Spleen (tissue), 11 donors: ENCODE data around the gene ATP1A4. TPM values are rescaled to one million over a fixed set of nuclear protein-coding genes. Genes with fewer than 3 reads are reported as not detected.

Experiments used
- DNase-seq: peaks from one replicate; pipeline ENCODE4 v3.0.0-alpha.2; 2020
- H3K27ac ChIP-seq, 8 donors: fragments of 200-600 bp; sonication (generic) in 7 of 8; 1 replicate in 4 of 8; 2 replicates in 4 of 8; pipeline versions ENCODE4 v1.5.0 to v1.8.0; 2016 to 2021; ENCODE audit warnings: inconsistent platforms in 4 of 8, mild to moderate bottlenecking in 4 of 8, moderate library complexity in 1 of 8
- H3K27me3 ChIP-seq, 7 donors: fragments of 200-600 bp; sonication (generic) in 6 of 7; replicated peaks in 1 of 7; 1 replicate in 4 of 7; 2 replicates in 3 of 7; pipeline versions ENCODE4 v1.5.0 to v1.8.0; 2016 to 2021; ENCODE audit warnings: inconsistent platforms in 3 of 7, mild to moderate bottlenecking in 1 of 7
- H3K36me3 ChIP-seq, 6 donors: fragments of 200-600 bp; sonication (generic) in 5 of 6; 1 replicate in 4 of 6; 2 replicates in 2 of 6; pipeline versions ENCODE4 v1.5.0 to v1.8.0; 2016 to 2021; ENCODE audit warnings: inconsistent platforms in 2 of 6
- H3K4me1 ChIP-seq, 6 donors: fragments of 200-600 bp; sonication (generic) in 5 of 6; 1 replicate in 3 of 6; 2 replicates in 3 of 6; pipeline versions ENCODE4 v1.5.0 to v1.8.0; 2016 to 2021; ENCODE audit warnings: inconsistent platforms in 3 of 6
- H3K4me3 ChIP-seq, 8 donors: fragments of 200-600 bp; sonication (generic) in 7 of 8; 1 replicate in 4 of 8; 2 replicates in 4 of 8; pipeline versions ENCODE4 v1.5.0 to v1.8.0; 2016 to 2021; ENCODE audit warnings: inconsistent platforms in 4 of 8, mild to moderate bottlenecking in 4 of 8, moderate library complexity in 2 of 8
- H3K9me3 ChIP-seq, 8 donors: fragments of 200-600 bp; sonication (generic) in 7 of 8; 1 replicate in 4 of 8; 2 replicates in 4 of 8; pipeline versions ENCODE4 v1.5.0 to v1.8.0; 2016 to 2021; ENCODE audit warnings: inconsistent platforms in 4 of 8
- POLR2A ChIP-seq, 3 donors: fragments of 450-650 bp; IDR thresholded peaks; one replicate each; pipeline ENCODE4 v1.5.1; 2017; ENCODE audit warnings: antibody characterized with exemption in 3 of 3, mild to moderate bottlenecking in 1 of 3
- POLR2AphosphoS5 ChIP-seq, 3 donors: sonication (generic); formaldehyde crosslinking; IDR thresholded peaks; one replicate each; pipeline ENCODE4 v1.5.1; 2017; ENCODE audit warnings: antibody characterized with exemption in 3 of 3
- WGBS, 5 donors: extraction: QIAGEN DNeasy Blood & Tissue Kit in 3 of 5; methylation state at CpG; one replicate each; pipeline versions ENCODE4 v1.1.5 to v1.1.7; 2013 to 2018; 5-methylcytosine and 5-hydroxymethylcytosine counted together
- intact Hi-C: fragments of 100-400 bp; cut with DNase I; formaldehyde crosslinking; loops from one replicate; pipeline ENCODE4 v1.15.0; 2023; ENCODE audit warnings: low total_unique reads
- polyA plus RNA-seq, 3 donors: library from polyadenylated mRNA; stranded (reverse); fragments of 200-250 nt; gene quantifications; one replicate each; pipeline ENCODE4 v1.2.1, GENCODE V29; 2013
- total RNA-seq, 7 donors: library from RNA; depleted of rRNA in 3 of 7; stranded (reverse); fragments of >200 nt in 3 of 7; fragmentation: NEBNext Ultra II Directional in 4 of 7; extraction: Animal tissue kit (Norgen Biotek cat#: 25700) in 4 of 7; gene quantifications; one replicate each; pipeline versions ENCODE4 v1.1.0 to v1.2.1, GENCODE V29; 2016 to 2021
- TF ChIP-seq, protein P1 (sequence below), 11 experiments: fragments of 200-600 bp in 7 of 11; fragments of 450-650 bp in 4 of 11; sonication (generic) in 4 of 11; IDR thresholded peaks in 8 of 11; conservative IDR thresholded peaks in 3 of 11; 1 replicate in 7 of 11; 2 replicates in 4 of 11; pipeline versions ENCODE4 v1.4.0 to v1.8.0; 2016 to 2021; ENCODE audit warnings: antibody characterized with exemption in 11 of 11, inconsistent platforms in 4 of 11, mild to moderate bottlenecking in 1 of 11
- donor health status: healthy with polysubstance abuse.
- donor health status: DM: no; HTN: no; CAD: no; lungs with moderate emphysema.
- donor health status: DM: no; HTN: no; CAD: no.
- donor health status: Bipolar disorder and iron deficiency.
- donor health status: healthy.
- donor health status: DM: no; HTN: no; CAD: no.
- donor health status: DM: yes; HTN: yes; CAD: no.

Gene ATP1A4
- total and polyA plus RNA-seq, 10 donors, result 0.70 to 2.9 (median 0.95) TPM; not detected in 2

DNA sequence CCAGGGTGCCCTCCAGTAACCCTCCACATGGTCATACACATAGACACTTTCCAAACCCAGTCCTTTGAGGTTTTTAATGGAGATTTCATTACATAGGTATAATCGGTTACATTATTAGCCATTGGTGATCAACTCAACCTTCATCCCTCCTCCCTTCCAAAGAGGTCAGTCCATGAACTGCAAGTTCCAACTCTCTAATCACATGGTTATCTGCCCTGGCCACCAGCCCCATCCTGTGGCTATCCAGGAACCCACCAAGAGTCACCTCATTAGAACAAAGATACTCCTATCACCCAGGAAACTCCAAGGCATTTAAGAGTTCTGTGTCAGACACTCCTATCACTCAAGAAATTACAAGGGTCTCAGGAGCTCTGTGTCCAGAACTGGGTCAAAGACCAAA, 12.2 kb downstream of the ATP1A4 start:
- Histone ChIP-seq H3K27me3 (no peaks in the 10 kb centered on the region), H3K4me1 (peaks cover 0 to 16% (median 0%) of the 10 kb centered on the region in 6 donors), H3K27ac (peak overlapping the region in 2 of 8 donors; percentile 26 to 32), H3K9me3 (no peaks in the 10 kb centered on the region), H3K4me3 (no peak overlapping the region), H3K36me3 (no peaks in the 10 kb centered on the region)
- intact Hi-C loops, result no loop called here
- no peak for DNase-seq
- WGBS, 5 donors, result 91 to 97% (median 95%) methylated on average over 1 of the region's 1 CpG
- TF ChIP-seq POLR2A (IDR thresholded peaks at IDR 0.05), result no peak
- TF ChIP-seq, protein P1, sequence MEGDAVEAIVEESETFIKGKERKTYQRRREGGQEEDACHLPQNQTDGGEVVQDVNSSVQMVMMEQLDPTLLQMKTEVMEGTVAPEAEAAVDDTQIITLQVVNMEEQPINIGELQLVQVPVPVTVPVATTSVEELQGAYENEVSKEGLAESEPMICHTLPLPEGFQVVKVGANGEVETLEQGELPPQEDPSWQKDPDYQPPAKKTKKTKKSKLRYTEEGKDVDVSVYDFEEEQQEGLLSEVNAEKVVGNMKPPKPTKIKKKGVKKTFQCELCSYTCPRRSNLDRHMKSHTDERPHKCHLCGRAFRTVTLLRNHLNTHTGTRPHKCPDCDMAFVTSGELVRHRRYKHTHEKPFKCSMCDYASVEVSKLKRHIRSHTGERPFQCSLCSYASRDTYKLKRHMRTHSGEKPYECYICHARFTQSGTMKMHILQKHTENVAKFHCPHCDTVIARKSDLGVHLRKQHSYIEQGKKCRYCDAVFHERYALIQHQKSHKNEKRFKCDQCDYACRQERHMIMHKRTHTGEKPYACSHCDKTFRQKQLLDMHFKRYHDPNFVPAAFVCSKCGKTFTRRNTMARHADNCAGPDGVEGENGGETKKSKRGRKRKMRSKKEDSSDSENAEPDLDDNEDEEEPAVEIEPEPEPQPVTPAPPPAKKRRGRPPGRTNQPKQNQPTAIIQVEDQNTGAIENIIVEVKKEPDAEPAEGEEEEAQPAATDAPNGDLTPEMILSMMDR (IDR thresholded peaks at IDR 0.05 in 8 of 11, conservative IDR thresholded peaks at IDR 0.05 in 3 of 11), result no peak
- TF ChIP-seq POLR2AphosphoS5 (IDR thresholded peaks at IDR 0.05), result no peak

DNA sequence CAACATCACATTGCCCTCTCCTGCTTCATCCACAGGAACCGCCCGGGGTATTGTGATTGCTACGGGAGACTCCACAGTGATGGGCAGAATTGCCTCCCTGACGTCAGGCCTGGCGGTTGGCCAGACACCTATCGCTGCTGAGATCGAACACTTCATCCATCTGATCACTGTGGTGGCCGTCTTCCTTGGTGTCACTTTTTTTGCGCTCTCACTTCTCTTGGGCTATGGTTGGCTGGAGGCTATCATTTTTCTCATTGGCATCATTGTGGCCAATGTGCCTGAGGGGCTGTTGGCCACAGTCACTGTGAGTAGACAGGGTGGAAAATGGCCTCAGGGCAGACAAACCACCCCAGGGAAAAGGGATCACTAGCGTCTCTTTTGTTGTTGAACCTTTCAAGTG, 12.7 kb downstream of the ATP1A4 start:
- H3K9me3 ChIP-seq, result no peaks in the 10 kb centered on the region
- no peaks in the 10 kb centered on the region for H3K36me3 ChIP-seq
- H3K27me3 ChIP-seq, result no peaks in the 10 kb centered on the region
- DNase-seq, result no peak
- intact Hi-C loops, result no loop called here
- WGBS, 5 donors, result 84 to 91% (median 88%) methylated on average over 10 of the region's 10 CpGs
- TF ChIP-seq POLR2A (IDR thresholded peaks at IDR 0.05) (no peak), POLR2AphosphoS5 (IDR thresholded peaks at IDR 0.05) (no peak)
- TF ChIP-seq, protein P1 (IDR thresholded peaks at IDR 0.05 in 8 of 11, conservative IDR thresholded peaks at IDR 0.05 in 3 of 11), result no peak
- peaks cover 0 to 21% (median 2%) of the 10 kb centered on the region in 6 donors for H3K4me1 ChIP-seq
- no peak overlapping the region for H3K4me3 ChIP-seq
- H3K27ac ChIP-seq, result no peak overlapping the region

DNA sequence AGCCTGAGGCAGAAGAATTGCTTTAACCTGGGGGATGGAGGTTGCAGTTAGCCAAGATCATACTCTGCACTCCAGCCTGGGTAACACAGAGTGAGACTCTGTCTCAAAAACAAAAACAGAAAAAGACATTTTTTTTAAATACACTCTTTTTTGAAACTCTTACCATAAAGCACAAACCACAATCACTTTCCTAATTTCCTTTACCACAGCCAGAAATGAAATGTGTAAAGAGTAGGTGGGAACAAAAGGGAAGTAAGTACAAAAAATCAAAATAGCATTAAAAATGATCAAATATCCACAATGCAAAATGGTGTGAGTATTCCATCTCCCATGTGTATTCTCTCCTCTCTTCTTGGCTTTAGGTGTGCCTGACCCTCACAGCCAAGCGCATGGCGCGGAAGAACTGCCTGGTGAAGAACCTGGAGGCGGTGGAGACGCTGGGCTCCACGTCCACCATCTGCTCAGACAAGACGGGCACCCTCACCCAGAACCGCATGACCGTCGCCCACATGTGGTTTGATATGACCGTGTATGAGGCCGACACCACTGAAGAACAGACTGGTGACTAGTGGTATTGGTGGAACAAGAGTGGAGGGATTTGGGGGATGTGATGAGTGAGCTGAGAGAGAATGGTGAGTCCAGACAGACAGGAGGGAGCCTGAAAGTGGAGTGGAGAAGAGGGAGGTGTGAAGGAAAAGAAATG, 14.9 kb downstream of the ATP1A4 start:
- intact Hi-C loops, result no loop called here
- WGBS, 5 donors, result 53 to 72% (median 70%) methylated on average over 12 of the region's 12 CpGs
- TF ChIP-seq POLR2AphosphoS5 (IDR thresholded peaks at IDR 0.05), result no peak
- TF ChIP-seq, protein P1 (IDR thresholded peaks at IDR 0.05 in 8 of 11, conservative IDR thresholded peaks at IDR 0.05 in 3 of 11), result no peak
- TF ChIP-seq POLR2A (IDR thresholded peaks at IDR 0.05), result no peak
- Histone ChIP-seq H3K27ac (no peak overlapping the region), H3K4me3 (no peak overlapping the region), H3K27me3 (no peaks in the 10 kb centered on the region), H3K36me3 (no peaks in the 10 kb centered on the region), H3K9me3 (no peaks in the 10 kb centered on the region), H3K4me1 (peaks cover 3 to 32% (median 12%) of the 10 kb centered on the region in 6 donors)
- DNase-seq, result no peak

DNA sequence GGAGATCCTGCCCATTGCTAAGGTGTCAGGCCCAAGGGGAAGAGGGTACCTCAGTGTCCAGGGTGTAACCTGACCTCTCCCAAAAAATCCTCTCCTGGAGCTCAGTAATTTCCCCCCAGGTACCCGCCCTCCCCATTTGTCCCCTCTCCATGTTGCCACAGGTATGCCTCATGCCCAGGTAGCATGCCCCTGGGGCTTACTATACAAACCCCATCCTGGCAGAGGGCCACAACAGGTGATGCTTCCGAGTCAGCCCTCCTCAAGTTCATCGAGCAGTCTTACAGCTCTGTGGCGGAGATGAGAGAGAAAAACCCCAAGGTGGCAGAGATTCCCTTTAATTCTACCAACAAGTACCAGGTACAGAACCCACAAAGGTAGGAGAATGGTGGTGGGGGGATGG, 15.7 kb downstream of the ATP1A4 start:
- Histone ChIP-seq H3K27ac (no peak overlapping the region), H3K9me3 (no peaks in the 10 kb centered on the region), H3K36me3 (no peaks in the 10 kb centered on the region), H3K4me1 (peaks cover 3 to 32% (median 12%) of the 10 kb centered on the region in 6 donors), H3K4me3 (no peak overlapping the region), H3K27me3 (no peaks in the 10 kb centered on the region)
- TF ChIP-seq POLR2A (IDR thresholded peaks at IDR 0.05) (no peak), POLR2AphosphoS5 (IDR thresholded peaks at IDR 0.05) (no peak)
- TF ChIP-seq, protein P1 (IDR thresholded peaks at IDR 0.05 in 8 of 11, conservative IDR thresholded peaks at IDR 0.05 in 3 of 11), result no peak
- intact Hi-C loops, result no loop called here
- no peak for DNase-seq
- WGBS, 5 donors, result 80 to 97% (median 87%) methylated on average over 4 of the region's 4 CpGs
